Fibroblast of the aortic adventitia (primary cell): ENCODE data around the gene CELF4. TPM values are rescaled to one million over a fixed set of nuclear protein-coding genes. Genes with fewer than 3 reads are reported as not detected.

Experiments
- DNase-seq: peaks from one replicate; pipeline ENCODE4 v3.0.0-alpha.2; 2010; ENCODE audit warnings: low read depth
- H3K4me3 ChIP-seq: 2 replicates; pipeline ENCODE4 v1.5.1; 2011; ENCODE audit warnings: low read depth, mild to moderate bottlenecking, control low read depth, low read length, moderate library complexity
- CTCF ChIP-seq: IDR thresholded peaks from 2 replicates; pipeline ENCODE4 v1.5.1; 2011; ENCODE audit warnings: mild to moderate bottlenecking, low read length, control low read depth, inconsistent platforms; ENCODE audit not compliant: insufficient read depth
- total RNA-seq: library from RNA; depleted of rRNA; stranded (reverse); fragments of >200 nt; gene quantifications from 2 replicates; pipeline ENCODE4 v1.2.3, GENCODE V29; 2012; ENCODE audit warnings: low replicate concordance

Gene CELF4
- total RNA-seq, 1 donor: not detected

DNA sequence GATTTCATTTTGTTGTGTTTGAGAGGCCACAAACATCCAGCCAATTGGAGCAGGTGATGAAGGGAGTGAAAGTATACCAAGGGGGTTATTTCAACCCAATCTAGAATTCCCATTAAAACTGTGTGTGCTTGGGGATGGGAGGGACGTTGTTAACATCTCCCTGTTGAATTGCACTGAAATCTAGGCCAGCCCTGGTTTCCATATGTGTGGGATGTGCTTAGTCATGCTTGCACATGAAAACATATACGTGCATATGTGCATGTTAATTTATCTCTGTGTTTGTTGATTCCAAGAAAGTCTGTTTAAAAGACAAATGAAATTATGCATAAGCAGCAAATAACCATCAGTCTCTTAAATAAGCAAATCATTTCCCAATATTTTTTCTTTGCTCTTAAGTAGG, 5.6 kb downstream of the CELF4 start:
- no peak overlapping the region for H3K4me3 ChIP-seq
- DNase-seq: no peak
- TF ChIP-seq CTCF: no peak

DNA sequence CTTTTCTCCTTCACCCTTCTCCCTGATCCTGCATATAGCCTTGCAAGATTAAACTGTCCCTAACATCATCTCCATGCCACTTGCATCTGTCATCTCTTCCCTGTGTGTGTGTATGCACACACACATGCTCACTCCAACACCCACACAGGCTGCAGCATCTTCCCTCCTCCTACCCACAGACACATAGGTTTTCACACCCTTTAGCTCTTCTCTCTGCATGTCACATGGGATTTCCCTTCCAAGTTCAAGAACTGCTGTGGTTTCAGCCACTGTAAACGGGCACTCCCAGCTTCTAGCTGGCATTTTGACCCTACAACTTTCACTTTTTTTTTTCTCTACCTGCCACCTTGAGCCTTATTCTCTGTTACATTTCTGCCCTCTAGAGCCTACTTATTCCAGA, 6.4 kb downstream of the CELF4 start:
- no peak for DNase-seq
- TF ChIP-seq CTCF: no peak
- H3K4me3 ChIP-seq: no peak overlapping the region

- no peak for TF ChIP-seq CTCF
- H3K4me3 ChIP-seq: no peak overlapping the region
- no peak for DNase-seq
Observed at GRCh38 chr18:37554399-37554787, 11.2 kb downstream of the CELF4 start.

DNA sequence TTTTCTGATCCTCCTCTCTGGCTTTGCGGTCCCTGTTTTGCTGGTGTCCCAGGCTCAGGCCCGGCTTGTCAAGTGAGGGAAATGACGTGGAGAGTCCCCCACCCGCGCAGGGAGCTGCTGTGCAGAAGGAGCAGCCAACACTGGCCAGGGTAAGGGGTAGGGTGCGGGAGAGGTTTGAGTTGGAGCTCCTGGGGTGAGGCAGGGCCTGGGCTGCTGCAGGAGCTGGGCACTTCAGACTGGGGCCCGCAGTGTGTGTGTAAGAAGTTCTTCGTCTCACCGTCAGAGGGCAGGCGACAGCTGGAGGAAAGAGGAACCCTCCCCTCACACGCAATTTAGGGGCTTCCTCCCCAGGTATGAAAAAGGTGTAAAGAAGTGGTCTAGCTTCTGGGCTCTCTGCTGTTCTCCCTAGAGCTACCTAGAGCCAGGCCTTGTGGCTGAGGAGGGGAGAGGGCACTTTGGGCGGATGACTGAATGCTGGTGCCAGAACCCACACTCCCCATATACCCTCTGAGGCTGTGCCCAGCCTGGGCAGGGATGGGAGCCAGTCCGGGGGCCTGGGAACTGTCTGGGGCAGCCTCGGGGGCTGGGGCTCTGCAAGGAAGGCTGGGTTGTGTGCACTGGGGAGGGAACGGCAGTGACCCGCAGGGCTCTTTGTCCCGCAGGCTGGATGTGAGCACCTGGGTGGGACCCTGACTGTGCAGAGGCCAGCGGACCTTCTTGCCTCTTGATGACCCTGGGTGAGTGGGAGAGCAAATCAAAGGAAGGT, 11.8 kb downstream of the CELF4 start:
- no peak overlapping the region for H3K4me3 ChIP-seq
- no peak for DNase-seq
- TF ChIP-seq CTCF: no peak

GRCh38 chr18:37552286-37552685, 13.3 kb downstream of the CELF4 start:
- H3K4me3 ChIP-seq: no peak overlapping the region
- no peak for TF ChIP-seq CTCF
- no peak for DNase-seq

DNA sequence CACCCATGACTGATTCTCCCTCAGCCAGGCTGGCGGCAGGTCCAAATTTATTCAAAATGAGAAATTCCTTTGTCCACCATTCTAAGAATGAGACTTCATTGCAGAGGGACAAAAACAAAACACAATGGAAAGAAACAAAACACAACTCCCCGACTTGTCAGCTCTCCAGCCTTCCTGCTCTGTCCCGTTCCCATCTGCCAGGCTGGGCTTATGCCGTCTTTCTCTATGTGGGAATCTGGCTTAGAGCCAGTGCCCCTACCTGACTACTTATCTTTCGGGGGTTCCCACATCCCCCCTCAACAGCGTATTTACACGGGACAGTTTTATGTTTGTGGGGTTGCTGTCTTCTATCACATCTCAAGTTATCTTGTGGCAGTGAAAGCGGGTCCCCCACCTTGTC, 13.8 kb downstream of the CELF4 start:
- no peak for TF ChIP-seq CTCF
- no peak overlapping the region for H3K4me3 ChIP-seq
- DNase-seq: no peak

GRCh38 chr18:37551249-37551648, 14.3 kb downstream of the CELF4 start:
- no peak overlapping the region for H3K4me3 ChIP-seq
- no peak for TF ChIP-seq CTCF
- DNase-seq: no peak
